HG02840 (cell line): Measurements from ENCODE around the gene DIAPH1.
A peak's percentile ranks its signal among the peaks of the same experiment; 100 is the strongest.

Experiments used
- ATAC-seq: cut with Tn5 transposase; IDR thresholded peaks from one replicate; pipeline ENCODE4 v1.9.1; 2021; ENCODE audit warnings: mild to moderate bottlenecking, moderate library complexity, moderate number of reproducible peaks; ENCODE audit not compliant: unreplicated experiment, low FRiP score

The DIAPH1 gene

DNA sequence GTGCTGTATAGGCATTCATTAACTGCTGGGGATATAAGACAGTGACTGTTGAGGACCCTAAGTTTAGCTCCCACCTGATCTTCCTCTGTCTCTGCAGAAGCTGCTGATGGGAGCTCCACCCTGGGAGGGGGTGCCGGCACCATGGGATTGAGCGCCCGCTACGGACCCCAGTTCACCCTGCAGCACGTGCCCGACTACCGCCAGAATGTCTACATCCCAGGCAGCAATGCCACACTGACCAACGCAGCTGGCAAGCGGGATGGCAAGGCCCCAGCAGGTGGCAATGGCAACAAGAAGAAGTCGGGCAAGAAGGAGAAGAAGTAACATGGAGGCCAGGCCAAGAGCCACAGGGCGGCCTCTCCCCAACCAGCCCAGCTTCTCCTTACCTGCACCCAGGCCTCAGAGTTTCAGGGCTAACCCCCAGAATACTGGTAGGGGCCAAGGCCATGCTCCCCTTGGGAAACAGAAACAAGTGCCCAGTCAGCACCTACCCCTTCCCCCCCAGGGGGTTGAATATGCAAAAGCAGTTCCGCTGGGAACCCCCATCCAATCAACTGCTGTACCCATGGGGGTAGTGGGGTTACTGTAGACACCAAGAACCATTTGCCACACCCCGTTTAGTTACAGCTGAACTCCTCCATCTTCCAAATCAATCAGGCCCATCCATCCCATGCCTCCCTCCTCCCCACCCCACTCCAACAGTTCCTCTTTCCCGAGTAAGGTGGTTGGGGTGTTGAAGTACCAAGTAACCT lies 107.8 kb downstream of the DIAPH1 start:
- ATAC-seq, result no peak

DNA sequence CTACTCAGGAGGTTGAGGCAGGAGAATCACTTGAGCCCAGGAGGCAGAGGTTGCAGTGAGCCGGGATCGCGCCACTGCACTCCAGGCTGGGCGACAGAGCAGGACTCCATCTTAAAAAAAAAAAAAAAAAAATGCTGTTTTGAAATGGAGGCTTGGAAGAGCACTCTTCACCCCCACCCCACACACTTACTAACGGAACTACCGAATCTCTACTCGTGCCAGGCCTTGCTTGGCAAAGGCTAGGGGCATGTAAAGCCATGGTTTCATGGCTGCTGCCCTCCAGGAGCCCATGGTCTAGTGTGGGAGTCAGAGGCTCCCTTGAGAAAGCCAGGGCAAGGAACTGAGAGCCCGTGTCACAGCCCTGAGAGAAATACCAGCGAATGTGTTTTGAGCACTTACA lies 108.6 kb downstream of the DIAPH1 start:
- ATAC-seq, result no peak

DNA sequence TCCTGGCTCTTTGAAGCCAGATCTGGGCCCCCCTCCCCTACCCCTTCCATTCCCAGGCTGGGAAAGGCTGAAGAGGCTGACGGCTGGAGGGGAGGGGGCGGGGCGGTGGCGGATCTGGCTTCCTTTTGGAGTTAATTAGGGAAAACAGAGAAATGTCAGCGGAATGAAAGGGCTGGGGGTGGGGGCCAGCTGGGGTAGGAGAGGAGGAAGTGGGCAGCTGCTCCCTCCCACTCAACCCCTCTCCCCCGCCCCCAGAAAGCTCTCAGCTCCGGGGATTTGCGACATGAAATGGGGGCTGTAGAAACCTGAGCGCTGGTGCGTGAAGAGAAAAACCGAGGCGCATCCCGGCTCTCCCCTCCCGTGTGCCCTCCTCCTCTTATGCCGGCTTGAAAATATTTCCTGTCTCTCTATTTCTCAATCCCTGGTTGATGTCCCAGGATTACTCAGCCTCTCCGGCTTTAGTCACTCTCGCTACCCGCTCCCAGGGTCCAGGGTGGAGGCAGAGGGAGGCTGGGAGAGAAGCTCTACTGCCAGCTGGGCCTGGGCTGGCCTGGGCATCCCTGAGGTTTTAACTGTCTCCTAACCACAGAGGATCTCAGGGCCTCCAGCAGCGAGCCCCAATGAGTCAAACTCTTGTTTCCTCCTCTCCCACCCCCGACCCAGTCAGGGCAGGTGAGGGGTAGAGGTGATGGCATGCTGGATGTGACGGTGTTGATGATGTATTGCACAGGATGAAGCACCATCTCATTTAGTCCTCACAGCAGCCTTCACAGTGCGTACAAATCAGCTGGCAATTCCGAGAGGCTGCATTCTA lies 109.8 kb downstream of the DIAPH1 start:
- ATAC-seq, result no peak

DNA sequence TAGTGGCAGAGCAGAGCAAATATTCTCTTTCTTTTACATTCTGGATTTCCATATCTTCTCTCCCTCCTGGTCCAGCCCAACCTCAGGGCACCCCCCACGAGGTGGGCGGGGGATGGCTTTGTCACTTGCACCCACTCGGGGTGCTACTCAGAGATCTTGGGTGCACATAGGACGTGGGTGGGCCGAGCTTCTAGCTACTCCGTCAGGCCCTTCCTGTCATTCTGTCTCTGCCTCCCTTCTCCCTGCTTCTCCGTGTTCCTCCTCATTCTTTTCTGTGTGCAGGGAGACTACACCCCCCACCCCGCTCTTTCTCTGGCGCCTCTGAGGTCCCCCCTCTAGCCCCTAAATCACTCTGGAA lies 110.4 kb downstream of the DIAPH1 start:
- ATAC-seq, result no peak

DNA sequence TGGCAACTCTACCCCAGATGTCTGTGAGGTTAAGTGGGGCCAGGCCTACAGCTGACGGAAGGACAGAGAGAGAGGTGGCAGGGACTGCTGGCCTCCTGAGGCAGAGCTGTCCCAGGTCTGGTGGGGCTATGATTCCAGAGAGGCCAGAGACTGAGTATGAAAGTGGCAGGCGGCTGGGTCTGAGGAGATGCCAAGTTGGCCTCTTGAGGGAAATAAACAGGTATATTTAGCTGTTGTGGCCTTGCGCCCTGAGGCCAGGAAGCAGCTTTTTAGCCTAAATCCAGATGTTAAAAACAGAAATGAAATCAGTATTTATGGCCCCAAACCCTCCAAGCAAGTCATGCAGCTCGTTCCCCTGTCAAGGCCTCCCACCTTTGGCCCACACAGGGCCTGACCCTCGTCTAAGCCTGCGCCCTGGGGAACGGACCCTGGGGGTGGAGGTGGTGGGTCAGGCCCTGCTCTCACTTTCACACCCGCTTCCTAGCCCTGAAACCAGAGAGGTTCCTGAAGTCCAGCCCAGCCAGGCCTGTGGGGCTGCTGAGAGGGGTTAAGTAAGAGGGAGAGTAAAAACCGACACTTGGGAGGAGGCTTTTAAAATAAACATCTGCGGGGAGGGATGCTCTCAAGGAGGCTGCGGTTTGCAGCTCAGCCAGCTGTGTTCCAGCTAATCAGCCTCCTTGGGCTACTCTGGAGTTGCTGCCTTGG lies 111.3 kb downstream of the DIAPH1 start:
- peak; percentile 35 for ATAC-seq

DNA sequence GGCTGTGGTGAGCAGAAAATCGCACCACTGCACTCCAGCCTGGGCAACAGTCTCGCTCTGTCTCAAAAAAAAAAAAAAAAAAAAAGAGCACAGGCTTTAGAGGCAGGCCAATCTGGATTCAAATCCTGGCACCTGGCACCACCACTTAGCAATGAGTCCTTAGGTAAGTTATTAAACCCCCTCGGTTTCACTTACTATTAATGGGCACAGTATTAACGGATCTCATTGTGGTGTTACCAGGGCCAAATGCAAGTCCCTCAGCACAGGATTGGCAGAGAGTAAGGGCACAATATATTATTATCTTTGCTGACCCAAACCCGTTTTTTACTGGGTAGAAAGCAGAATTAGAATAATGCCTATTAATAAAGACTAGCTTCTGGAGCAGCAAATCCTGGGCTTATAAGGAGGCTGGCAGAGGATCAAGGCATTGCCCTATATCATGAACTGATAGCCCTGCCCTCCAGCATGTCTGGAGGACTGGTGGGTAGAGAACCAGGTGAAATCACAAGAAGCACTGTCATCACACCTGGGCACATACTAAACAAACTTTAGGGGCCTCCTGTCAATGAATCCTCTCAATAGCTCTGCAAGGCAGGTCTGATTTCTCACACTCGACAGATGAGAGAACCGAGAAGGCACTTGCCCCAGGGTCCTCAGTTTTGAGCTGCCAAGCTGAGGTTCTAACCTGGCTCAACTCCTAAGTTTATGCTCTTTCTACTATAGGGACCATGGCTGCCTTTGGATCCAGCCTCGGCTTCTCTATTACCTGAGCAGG lies 112.2 kb downstream of the DIAPH1 start:
- no peak for ATAC-seq

DNA sequence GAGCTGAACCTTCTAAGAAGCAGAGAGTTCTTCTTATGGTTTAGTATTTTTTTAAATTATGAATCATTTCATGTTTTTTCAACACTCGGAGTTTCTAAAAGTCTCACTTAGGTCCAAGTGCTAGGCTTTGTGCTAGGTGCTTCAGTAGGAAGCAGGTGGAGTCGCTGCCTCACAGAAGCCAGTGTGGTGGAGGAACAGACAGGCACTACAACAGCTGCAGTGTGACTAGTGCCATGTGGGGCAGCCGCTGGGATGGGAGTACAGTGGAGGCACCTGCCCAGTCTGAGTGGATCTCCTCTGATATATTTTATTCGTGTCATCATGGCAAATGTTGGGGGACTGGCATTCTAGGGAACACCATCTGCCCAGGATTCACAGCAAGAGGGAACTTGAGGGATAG lies 114.6 kb downstream of the DIAPH1 start:
- ATAC-seq, result no peak

DNA sequence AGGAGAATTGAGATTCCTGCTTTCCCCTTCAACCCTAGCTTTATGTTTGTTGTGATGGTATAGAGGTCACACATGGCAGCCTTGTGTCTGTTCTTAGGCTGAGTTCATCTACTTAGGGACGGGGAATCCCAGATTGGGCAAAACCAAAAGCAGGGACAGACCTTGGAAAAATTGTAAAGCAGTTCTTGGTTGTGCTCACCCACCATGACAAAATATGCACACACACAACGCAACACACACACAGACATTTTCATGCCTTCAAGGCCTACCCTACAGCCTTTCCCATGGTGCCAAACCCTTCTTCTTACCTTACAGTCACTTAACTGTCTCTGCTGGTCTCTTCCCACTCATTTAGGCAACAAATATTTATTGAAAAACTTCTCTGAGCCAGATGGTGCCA lies 115.1 kb downstream of the DIAPH1 start:
- ATAC-seq, result no peak

DNA sequence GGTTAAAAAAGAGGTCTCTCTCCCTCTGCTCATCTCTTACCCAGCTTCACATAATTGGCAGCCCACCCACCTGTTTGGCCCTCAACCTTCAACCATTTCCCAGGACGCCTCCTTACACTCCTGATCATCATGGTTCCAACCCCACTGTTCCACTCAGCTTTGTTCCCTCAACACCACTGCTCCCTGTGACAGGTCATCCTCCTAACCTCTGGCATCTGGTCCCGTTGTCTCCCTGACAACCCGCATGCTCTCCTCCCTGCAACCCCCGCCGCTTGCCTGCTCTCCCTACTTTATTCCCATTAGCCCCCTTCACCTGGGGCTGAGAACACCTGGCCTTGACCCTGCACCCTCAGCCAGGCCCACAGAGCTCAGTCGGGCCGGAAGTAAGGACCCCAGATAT lies 117.0 kb downstream of the DIAPH1 start:
- ATAC-seq, result no peak

DNA sequence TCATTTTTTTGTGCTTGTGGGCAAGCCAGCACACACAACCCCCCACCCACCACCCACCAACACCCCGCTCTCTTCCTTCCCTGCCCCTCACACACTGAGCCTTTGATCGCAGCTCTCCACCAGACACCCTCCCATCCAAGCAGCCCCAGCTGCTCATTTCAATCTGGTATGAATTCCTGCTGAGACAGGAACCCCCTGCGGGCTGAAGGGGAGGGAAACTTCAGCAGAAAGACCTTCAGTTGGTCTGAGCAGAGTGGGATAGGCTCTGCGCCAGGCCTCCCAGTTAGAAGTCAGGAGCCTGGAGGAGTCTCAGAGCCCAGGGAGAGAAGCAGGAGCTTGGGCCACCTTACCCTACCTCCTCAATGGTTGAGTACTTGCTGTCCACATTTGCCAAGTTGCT lies 122.8 kb downstream of the DIAPH1 start:
- no peak for ATAC-seq

DNA sequence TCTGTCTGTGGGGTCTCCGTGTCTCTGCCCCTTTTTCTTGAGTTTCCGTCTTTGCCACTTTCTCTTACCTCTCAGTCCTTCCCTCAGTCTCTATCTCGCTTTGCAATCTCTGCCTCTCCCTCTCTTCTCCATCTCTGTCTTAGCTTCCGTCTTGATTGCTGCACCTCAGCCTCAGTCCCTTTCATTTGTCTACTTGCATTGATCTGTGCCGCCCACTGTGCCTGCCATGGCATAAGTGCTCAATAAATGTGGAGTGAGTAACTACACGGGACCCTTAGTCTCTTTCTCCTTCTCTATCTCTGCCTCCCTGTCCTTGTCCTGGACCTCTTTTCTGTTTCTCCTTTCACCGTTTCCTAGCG lies 123.4 kb downstream of the DIAPH1 start:
- no peak for ATAC-seq

DNA sequence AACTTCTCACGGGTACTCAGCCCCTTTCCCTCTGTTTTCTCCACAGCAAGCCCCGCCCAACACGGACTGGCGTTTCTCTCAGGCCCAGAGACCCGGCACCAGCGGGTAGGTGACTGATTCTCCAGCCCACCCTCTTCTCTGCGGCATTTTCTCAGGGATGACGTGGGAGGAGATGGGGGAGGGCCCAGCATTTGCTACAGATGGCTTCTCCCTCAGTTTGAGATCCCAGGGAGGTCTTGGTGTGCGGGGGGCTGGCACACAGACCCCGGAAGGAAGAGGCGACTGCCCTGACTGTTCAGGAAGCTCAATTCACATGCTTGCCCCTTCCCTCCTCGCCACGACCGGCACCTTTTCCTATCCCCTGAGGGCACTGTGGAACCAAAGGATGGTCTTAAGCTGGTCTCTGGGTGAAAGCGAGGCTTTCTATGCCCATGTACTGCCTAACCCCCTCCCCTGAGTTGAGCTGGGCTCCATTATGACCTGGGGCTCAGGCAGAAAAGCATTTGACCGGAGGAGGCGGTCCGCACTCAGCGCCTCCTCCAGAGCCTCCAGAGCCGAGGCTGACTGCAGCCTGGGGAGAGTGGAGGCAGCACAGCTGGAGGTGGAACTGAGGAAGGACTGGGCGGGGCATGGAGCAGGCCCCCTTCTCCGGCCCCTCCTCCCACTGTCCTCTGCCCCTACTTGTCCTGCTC lies 123.9 kb downstream of the DIAPH1 start:
- ATAC-seq, result no peak

DNA sequence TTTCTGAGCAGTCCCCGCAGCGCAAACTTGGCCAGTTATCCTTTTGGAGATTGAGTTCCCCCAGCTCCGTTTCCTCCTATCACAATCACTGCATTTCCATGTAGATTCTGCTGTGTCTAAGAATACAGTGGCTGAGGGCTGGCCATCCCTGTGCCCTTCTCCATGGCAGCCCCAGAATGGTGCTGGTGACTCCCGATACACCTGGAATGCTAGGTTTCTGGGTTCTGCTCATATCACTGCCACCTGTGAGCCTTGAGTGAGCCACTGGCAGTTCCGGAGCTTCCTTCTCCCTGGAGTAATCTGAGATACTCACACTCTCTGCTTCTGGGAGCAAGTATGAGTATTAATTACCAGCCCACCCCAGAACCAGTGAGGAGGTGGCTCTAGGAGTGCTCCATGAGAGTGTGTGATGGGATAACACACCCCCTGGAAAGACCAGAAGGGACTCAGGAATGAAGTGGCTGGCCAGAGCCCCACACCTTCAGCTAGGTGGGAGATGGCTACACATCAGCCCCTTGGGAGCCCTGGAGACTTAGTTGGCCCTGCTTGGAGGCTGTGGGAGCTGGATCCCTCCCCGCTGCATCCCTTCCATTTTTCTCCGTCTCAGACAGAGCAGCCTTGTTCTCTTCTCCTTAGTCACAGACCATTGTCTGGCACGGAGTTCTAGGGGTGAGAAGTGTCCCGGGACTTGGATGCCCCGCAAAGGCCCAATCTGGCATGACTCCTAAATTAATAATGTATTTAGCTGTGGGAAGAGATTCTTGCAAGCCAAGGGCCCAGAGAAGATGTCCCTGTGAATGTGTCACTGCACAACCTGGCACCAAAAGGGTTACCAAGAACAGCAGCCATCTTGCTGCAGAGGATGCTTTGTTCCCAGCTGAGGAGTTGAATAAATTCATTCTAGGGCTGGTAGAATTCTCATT lies 125.0 kb downstream of the DIAPH1 start:
- ATAC-seq, result no peak

DNA sequence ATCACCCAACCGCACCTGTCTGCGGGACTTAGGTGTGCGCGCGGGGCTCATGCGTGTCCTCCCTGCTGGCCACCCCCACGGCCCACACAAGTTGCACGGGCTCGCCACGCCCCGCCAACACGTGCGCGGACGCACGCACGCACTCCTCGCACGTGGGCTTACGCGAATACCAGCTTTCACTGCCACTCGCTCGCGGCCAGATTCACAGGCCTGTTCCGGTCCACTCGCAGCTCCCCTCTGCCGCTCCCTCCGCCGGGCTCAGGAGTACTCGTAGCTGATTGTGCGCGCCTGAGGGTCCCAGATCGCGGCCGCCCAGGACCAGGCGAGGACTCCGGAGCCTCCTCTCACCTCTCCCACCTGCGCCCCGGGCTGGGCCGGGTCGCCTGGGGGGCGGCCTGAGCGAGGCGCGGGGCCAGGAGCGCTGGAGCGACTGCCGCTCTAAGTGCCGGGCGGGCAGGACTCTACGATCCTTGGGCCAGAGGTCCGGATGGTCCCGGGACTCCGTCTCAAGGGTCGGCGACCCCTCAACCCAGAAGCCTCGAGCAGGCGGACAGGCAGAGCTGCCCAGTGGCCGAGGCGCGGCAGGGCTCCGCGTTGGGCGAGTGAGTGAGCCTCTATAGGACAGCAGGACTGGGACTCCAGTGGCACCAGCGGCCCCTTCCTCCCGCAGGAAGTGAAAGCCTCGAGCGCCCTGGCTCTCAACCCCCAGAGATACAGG lies 126.5 kb downstream of the DIAPH1 start:
- no peak for ATAC-seq

DNA sequence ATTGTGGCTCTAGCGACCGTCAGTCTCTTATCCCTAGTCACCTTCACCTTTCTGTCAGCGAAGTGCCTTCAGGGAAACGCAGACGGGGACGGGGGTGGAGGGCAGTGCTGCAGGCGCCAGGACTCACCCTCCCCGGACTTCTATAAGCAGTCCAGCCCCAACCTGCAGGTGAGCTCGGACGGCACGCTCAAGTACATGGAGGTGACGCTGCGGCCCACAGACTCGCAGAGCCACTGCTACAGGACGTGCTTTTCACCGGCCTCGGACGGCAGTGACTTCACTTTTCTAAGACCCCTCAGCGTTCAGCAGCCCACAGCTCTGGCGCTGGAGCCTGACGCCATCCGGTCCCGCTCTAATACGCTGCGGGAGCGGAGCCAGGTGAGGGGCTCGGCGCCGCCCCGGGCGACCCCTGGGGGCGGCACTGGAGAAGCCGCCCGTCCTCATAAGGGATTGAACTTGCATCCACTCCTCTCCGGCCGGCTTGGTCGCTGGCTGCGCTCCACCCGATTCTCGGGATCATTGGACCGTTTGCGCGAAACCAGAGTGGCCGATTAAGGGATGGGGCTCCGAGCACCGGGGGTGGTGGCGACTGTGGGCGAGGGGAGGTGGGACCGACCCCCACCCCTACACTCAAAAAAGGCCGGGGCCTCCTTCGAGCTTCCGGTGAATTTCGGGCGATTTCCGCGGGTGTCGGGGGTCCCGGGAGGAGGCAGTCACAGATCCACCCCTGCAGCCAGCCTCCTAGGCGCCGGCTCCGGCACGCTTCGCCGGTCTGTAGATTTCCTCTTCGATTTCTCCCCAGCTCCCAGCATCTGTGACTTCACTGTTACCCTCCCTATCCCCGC lies 127.3 kb downstream of the DIAPH1 start:
- ATAC-seq, result no peak

DNA sequence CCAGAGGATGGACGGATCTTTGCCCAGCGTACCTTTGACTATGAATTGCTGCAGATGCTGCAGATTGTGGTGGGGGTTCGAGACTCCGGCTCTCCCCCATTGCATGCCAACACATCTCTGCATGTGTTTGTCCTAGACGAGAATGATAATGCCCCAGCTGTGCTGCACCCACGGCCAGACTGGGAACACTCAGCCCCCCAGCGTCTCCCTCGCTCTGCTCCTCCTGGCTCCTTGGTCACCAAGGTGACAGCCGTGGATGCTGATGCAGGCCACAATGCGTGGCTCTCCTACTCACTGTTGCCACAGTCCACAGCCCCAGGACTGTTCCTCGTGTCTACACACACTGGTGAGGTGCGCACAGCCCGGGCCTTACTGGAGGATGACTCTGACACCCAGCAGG lies 128.0 kb downstream of the DIAPH1 start:
- ATAC-seq, result no peak

DNA sequence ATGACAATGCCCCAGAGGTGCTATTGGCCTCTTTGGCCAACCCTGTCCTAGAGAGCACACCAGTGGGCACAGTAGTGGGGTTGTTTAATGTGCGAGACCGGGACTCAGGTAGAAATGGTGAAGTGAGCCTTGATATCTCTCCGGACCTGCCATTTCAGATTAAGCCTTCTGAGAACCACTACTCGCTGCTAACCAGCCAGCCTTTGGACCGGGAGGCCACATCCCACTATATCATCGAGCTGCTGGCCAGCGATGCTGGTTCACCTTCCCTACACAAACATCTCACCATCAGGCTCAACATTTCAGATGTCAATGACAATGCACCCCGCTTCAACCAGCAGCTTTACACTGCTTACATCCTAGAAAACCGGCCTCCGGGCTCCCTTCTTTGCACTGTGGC lies 128.5 kb downstream of the DIAPH1 start:
- ATAC-seq, result no peak

DNA sequence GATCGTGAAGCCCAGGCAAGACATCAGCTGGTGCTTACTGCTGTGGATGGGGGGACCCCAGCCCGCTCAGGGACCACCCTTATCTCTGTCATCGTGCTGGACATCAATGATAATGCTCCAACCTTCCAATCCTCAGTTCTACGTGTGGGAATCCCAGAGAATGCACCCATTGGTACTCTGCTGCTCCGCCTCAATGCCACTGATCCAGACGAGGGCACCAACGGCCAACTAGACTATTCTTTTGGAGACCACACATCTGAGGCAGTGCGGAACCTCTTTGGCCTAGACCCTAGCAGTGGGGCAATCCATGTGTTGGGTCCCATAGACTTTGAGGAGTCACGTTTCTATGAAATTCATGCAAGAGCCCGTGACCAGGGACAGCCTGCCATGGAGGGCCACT lies 129.0 kb downstream of the DIAPH1 start:
- no peak for ATAC-seq
